ENCODE data around the gene MBLAC1. TPM values are rescaled to one million over a fixed set of nuclear protein-coding genes. Genes with fewer than 3 reads are reported as not detected.
A peak's percentile ranks its signal among the peaks of the same experiment; 100 is the strongest.

The MBLAC1 gene
- polyA plus RNA-seq, 4 donors: 1.2 to 2.6 (median 1.5) TPM

- no peak for DNase-seq (ENCODE audit: low read depth in 4 of 4, low spot score in 3 of 4)
These were observed 40.5 kb downstream of the MBLAC1 start for GRCh38 chr7:100166970-100167911.

DNA sequence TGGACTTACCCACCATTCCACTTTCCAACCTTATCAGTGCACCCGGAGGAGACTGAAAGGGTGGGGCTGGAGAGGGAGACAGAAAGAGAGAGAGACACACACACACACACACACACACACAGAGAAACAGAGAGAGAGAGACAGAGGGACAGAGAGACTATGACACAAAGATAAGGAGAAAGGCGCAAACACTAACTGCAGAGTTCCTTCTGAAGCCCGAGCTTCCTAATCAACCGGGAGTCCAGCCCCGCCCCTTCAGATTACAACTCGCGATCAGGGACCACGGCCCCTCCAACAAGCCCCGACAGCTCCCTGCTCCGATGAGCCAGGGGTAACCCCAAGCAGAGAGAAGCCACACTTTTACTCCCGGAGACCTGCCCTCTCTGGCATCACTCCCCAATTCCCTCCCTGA is 41.2 kb downstream of the MBLAC1 start:
- DNase-seq (ENCODE audit: low read depth in 4 of 4, low spot score in 3 of 4): no peak

DNA sequence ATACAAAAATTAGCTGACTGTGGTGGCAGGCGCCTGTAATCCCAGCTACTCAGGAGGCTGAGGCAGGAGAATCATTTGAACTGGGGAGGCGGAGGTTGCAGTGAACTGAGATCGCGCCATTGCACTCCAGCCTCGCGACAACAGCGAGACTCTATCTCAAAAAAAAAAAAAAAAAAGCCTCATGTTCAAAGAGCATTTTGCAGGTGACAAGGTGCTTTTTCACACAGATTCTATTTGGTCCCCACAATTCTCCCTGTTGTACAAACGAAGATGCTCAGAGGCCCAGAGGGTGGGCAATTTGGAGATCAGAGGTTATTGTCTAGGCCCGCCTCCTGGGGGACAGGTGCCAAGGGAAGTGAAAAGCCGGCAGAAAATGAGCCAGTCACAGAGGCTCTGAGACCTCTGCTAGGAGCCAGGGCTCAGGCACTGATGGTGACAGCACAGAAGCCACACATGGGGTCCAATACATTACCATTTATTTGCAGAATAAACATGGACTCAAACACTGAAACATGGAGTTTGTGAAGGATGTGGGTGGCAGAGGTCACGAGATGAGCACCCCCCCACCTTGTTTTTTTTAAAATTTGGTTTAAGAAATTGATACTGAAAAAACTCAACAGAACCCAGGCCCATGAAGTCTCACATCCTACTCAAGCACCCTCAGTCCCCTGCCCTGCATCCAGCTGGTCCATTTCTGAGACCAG is 42.5 kb downstream of the MBLAC1 start:
- no peak for DNase-seq (ENCODE audit: low read depth in 4 of 4, low spot score in 3 of 4)

GRCh38 chr7:100170101-100170897 is 43.5 kb downstream of the MBLAC1 start:
- DNase-seq (ENCODE audit: low read depth in 4 of 4, low spot score in 3 of 4): no peak

GRCh38 chr7:100171087-100171681 is 44.4 kb downstream of the MBLAC1 start:
- DNase-seq (ENCODE audit: low read depth in 4 of 4, low spot score in 3 of 4): no peak

DNA sequence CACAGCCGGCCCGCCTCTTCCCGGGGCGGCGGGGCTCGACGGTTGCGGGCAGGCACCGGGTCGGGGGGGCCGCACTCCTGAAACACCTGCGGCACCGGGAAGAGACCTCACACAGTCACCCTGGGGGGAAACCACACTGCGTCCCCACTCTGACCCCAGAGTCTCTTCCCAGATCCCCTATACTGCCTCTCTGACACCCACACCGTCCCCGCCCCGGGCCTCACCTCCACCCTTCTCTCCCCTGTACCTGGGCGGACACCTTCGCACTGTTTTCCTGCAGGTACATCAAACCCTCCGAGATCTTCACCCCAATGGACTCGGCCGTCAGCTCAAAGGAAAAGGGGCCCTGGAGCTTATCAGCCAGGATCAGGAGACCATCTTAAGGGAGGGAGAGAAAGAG is 45.1 kb downstream of the MBLAC1 start:
- DNase-seq (ENCODE audit: low read depth in 4 of 4, low spot score in 3 of 4): no peak

DNA sequence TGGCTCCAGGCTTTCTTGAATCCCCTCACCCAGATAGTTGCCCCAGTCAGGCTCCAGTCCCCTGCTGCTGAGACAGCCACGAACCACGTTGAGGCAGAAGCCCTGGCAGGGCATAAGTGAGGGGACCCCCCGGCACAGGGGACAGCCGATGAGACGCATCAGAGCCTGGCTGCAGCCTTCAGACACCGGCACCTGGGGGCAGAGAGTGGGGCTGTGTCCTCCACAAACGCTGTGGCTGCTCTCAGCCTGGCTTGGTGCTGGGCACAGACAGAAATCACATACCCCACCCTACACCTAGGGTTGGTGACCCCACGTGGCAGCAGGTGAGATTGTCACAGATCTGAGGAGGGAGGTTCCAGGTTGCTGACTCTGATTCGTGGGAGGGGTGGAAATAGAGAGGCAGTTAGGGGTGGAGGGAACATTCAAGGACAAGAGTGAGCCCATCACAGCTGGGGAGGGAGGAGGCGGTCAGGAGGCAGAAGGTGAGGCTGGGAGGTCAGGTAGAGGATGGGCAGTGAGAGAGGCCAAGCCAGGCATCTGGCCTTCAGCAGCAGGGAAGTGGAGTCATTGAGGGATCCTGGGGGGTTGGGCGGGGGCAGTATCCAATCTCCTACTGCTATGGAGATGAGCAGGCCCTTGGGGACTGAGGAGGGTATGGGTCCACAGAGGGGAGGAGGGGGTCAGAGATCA is 47.2 kb downstream of the MBLAC1 start:
- no peak for DNase-seq (ENCODE audit: low read depth in 4 of 4, low spot score in 3 of 4)

DNA sequence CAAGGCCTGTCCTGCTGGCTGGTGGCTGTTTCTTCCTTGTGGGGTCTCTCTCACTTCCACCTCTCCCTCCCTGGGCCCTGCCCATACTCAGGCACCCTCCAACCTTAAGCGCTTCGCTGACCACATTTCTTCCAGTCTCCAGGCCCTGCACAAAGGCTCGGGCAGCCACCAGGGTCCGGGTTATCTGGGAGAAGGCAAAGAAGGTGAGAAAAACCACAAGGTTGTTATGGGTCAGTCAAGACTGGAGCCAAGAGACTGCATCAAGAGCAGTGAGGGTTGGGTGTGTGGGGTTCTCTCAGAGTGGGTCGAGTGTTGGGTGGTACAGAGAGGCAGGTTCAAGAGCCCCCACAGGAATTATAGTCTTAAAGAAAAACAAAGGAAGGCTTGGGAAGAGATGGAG is 47.8 kb downstream of the MBLAC1 start:
- DNase-seq (ENCODE audit: low read depth in 4 of 4, low spot score in 3 of 4): no peak

DNA sequence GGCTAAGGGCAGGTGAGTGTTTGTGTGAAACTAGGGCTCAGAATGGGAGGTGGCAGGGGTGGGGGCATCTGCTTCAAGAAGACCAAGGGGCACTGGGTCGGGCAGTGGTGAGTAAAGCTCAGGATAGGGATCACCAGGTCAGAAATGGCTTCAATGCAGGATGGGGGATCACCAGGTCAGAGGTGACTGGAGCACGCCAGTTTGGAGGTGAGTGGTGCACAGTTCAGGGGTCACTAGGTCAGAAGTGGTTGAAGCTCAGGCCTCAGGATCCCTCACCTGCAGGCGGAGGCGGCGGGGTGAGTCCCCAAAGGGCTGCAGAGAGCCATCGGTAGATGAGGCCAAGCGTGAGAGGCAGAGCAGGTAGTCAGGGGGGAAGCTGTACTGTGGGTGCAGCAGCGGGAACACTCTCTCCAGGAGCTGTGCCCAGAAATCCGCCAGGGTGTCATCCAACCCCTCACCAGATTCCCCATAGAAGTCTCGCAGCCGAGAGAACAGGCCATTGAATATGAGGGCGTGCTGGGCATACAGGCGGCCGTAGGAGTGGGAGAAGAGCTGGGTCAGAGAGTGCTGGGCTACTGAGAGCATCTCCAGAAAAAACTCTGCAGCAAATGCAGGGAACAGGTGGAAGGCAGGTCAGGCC is 48.6 kb downstream of the MBLAC1 start:
- DNase-seq (ENCODE audit: low read depth in 4 of 4, low spot score in 3 of 4): no peak

GRCh38 chr7:100176096-100177044 is 49.6 kb downstream of the MBLAC1 start:
- DNase-seq (ENCODE audit: low read depth in 4 of 4, low spot score in 3 of 4): no peak

DNA sequence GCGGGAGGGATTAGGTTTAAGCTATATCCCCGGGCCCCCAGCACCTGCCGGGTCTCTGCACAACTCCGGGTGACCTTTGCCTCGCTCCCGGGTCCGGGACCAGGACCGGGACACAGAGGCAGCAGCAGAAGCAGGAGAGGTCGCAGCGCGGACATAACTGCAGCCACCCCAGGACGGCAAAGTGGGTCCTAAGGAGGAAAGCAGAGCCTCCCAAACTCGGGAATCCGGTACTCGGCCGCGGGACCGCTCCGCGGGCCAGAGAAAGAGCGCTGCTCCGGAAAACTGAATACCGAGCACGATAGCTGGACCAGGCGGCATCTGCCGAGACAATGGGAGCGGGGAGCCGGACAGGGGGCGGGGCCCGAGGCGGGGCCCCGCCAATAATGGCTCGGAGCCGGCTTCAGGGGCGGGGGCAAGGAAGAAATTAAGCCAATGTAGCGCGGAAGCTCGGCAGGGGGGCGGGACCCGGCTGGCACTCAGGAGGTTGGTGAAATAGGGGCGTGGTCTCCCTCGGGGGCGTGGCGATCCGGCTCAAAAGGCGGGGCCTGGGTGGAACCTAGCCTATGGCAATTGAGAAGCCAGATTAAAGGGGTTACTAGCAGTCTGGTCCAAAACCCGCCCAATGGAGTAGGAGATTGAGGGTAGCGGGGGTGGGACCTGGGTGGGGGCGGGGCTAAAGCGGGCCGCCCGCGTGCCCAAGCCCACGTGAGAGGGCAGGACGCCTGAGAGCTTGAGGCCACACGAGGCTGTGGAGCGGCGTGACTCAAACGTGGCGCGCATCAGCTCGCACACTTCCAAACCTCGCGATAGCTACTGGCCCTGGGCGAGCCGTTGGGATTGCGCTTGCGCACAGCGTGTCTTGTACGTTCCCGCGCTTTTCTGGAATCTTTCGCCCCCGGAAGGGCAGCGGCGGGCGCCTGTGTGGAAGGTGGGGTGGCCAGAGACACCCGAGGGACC is 50.6 kb downstream of the MBLAC1 start, which contains the start of the genes GPC2 and STAG3:
Gene GPC2 (minus strand): TSS at position 337 of the 957 bp plus-strand sequence. CDS start 182 bp downstream, at position 155.
Gene STAG3 (plus strand): TSS at position 874 of the 957 bp plus-strand sequence. CDS start 2,639 bp downstream, outside the sequence.
- DNase-seq (ENCODE audit: low read depth in 4 of 4, low spot score in 3 of 4): peak; percentile 90 to 93 (median 90)

Other genes starting within 250 kb of the MBLAC1 start
- not detected for gene OR2AE1, start 249.9 kb upstream of the MBLAC1 start, polyA plus RNA-seq (ENCODE audit: insufficient read length in 4 of 4)
- gene TRIM4, start 207.4 kb upstream of the MBLAC1 start, polyA plus RNA-seq (ENCODE audit: insufficient read length in 4 of 4): 10 to 100 TPM; 34.8 to 44.8 (median 36.2) TPM
- gene GJC3, start 197.3 kb upstream of the MBLAC1 start, polyA plus RNA-seq (ENCODE audit: insufficient read length in 4 of 4): 1 to 10 TPM in 3 of 4 donors, under 1 TPM in 1; 0.60 to 1.4 (median 1.1) TPM
- 10 to 100 TPM; 47.6 to 77.5 (median 61.3) TPM for gene AZGP1, start 150.9 kb upstream of the MBLAC1 start, polyA plus RNA-seq (ENCODE audit: insufficient read length in 4 of 4)
- 10 to 100 TPM; 47.3 to 57.0 (median 50.4) TPM for gene ZKSCAN1, start 111.4 kb upstream of the MBLAC1 start, polyA plus RNA-seq (ENCODE audit: insufficient read length in 4 of 4)
- 10 to 100 TPM; 20.4 to 21.8 (median 21.5) TPM for gene ZSCAN21, start 77.2 kb upstream of the MBLAC1 start, polyA plus RNA-seq (ENCODE audit: insufficient read length in 4 of 4)
- gene ZNF3, start 45.2 kb upstream of the MBLAC1 start, polyA plus RNA-seq (ENCODE audit: insufficient read length in 4 of 4): 10 to 100 TPM; 45.5 to 53.9 (median 53.3) TPM
- 100 to 1,000 TPM; 127 to 138 (median 134) TPM for gene COPS6, start 38.0 kb upstream of the MBLAC1 start, polyA plus RNA-seq (ENCODE audit: insufficient read length in 4 of 4)
- gene MCM7, start 25.6 kb upstream of the MBLAC1 start, polyA plus RNA-seq (ENCODE audit: insufficient read length in 4 of 4): 100 to 1,000 TPM; 136 to 158 (median 148) TPM
- gene AP4M1, start 25.3 kb upstream of the MBLAC1 start, polyA plus RNA-seq (ENCODE audit: insufficient read length in 4 of 4): 10 to 100 TPM; 23.7 to 36.2 (median 31.5) TPM
- 10 to 100 TPM; 53.9 to 64.5 (median 60.1) TPM for gene TAF6, start 7.6 kb upstream of the MBLAC1 start, polyA plus RNA-seq (ENCODE audit: insufficient read length in 4 of 4)
- gene CNPY4, start 7.3 kb upstream of the MBLAC1 start, polyA plus RNA-seq (ENCODE audit: insufficient read length in 4 of 4): 10 to 100 TPM; 35.7 to 49.0 (median 43.3) TPM
- gene LAMTOR4, start 22.0 kb downstream of the MBLAC1 start, polyA plus RNA-seq (ENCODE audit: insufficient read length in 4 of 4): 100 to 1,000 TPM in 2 of 4 donors, 10 to 100 TPM in 2; 90.5 to 126 (median 97.4) TPM
- 10 to 100 TPM; 20.2 to 24.5 (median 21.3) TPM for gene TRAPPC14, start 31.8 kb downstream of the MBLAC1 start, polyA plus RNA-seq (ENCODE audit: insufficient read length in 4 of 4)
- 1 to 10 TPM; 5.7 to 7.1 (median 6.4) TPM for gene GAL3ST4, start 41.6 kb downstream of the MBLAC1 start, polyA plus RNA-seq (ENCODE audit: insufficient read length in 4 of 4)
- gene GPC2, start 50.4 kb downstream of the MBLAC1 start, polyA plus RNA-seq (ENCODE audit: insufficient read length in 4 of 4): 10 to 100 TPM in 1 of 4 donors, 1 to 10 TPM in 3; 8.7 to 14.5 (median 9.3) TPM
- 10 to 100 TPM; 11.7 to 16.6 (median 12.9) TPM for gene STAG3, start 51.0 kb downstream of the MBLAC1 start, polyA plus RNA-seq (ENCODE audit: insufficient read length in 4 of 4)
- 1 to 10 TPM; 3.7 to 4.7 (median 4.4) TPM for gene PVRIG, start 93.0 kb downstream of the MBLAC1 start, polyA plus RNA-seq (ENCODE audit: insufficient read length in 4 of 4)
- gene SPDYE3, start 180.7 kb downstream of the MBLAC1 start, polyA plus RNA-seq (ENCODE audit: insufficient read length in 4 of 4): 1 to 10 TPM; 6.9 to 7.8 (median 7.7) TPM
- 10 to 100 TPM; 24.8 to 38.3 (median 29.2) TPM for gene PILRB, start 231.2 kb downstream of the MBLAC1 start, polyA plus RNA-seq (ENCODE audit: insufficient read length in 4 of 4)
- 1 to 10 TPM; 4.2 to 5.2 (median 4.6) TPM for gene PILRA, start 246.5 kb downstream of the MBLAC1 start, polyA plus RNA-seq (ENCODE audit: insufficient read length in 4 of 4)